22Rv1 (cell line): ENCODE measurements around the gene RFC1.

Source experiments
- CTCF ChIP-seq: fragments of 450-650 bp; IDR thresholded peaks from 2 replicates; pipeline ENCODE4 v1.5.1; 2017; ENCODE audit warnings: mild to moderate bottlenecking
- ZFX ChIP-seq: fragments of 450-650 bp; IDR thresholded peaks from 2 replicates; pipeline ENCODE4 v1.6.1; 2017; ENCODE audit warnings: antibody characterized with exemption, borderline replicate concordance

GRCh38 chr4:39278476-39278875, 87.7 kb downstream of the RFC1 start:
- TF ChIP-seq CTCF, result no peak
- TF ChIP-seq ZFX, result no peak
